ENCODE data around the gene ACKR3.

ACKR3 gene

DNA sequence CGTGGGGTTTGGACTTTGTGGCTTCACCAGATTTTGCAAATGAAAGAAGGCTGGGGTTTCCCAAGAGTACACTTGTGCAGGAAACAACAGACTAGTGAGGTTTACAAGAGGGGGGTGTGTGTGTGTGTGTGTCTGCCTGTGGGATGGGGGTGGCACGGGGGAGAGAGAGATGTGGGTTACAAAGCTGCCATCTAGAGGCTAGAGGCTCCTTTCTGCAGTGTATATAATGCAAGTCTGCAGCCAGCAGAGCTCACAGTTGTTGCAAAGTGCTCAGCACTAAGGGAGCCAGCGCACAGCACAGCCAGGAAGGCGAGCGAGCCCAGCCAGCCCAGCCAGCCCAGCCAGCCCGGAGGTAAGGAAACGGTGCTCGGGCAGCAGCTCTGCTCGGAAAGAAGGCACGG is at the start of gene ACKR3:
ACKR3 (plus strand) TSS at position 253 of the 401 bp plus-strand sequence. CDS start 10,641 bp downstream, outside the sequence.
- peak; percentile 52 for DNase-seq

DNA sequence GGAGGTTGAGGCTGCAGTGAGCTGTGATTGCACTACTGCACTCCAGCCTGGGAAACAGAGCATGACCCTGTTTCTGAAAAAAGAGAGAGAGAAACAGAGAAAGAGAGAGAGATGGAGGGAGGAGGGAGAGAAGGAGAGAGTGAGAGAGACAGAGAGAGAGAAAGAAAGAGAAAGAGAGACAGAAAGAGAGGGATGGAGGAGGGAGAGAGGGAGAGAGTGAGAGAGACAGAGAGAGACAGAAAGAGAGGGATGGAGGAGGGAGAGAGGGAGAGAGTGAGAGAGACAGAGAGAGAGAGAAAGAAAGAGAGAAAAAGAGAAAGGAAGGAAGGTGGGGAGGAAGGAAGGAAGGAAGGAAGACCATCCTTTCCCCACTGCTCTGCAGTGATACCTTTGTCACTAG is 48.1 kb upstream of the ACKR3 start:
- DNase-seq: no peak

DNA sequence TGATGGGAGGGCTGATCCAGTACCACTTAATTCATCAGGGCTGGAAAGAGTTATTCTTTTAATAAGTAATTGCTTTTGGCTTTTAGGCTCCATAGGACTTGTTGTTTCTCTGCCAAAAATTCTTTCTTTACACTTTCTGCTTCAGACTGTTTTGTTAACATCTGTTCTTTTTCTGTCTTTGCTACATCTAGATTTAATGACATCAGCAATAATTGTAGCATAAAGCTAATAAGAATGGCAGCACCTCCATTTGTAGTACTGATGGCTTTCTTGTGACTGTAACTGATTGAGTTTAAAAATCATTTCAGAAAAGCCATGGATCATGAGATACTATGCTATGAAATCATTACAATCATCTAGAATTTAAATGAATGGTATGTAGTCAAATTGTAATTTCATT is 46.4 kb upstream of the ACKR3 start:
- no peak for DNase-seq

DNA sequence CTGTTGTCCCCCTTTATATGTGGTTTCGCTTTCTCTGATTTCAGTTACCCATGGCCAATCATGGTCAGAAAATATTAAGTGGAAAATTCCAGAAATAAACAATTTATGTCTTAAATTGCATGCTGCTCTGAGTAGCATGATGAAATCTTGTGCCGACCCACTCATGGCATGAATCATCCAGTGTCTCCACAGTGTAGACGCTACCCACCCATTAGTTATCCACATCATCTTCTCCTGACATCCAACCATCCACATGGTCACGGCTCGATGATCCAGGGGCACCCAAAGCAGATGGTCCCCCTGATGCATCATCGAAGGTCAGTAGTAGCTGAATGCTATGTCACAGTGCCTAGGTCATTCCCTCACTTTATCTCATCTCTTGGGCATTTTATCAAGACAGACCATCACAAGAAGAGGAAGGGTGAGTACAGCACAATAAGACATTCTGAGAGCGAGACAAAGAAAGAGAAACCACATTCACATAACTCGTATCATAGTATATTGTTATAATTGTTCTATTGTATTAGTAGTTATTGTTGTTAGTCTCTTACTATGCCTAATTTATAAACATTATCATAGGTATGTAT is 44.1 kb upstream of the ACKR3 start:
- DNase-seq: peak; percentile 29

- DNase-seq: no peak
These were observed 43.0 kb upstream of the ACKR3 start for GRCh38 chr2:236526455-236527158.

- DNase-seq: no peak
These were observed 42.4 kb upstream of the ACKR3 start for GRCh38 chr2:236527159-236527630.

DNA sequence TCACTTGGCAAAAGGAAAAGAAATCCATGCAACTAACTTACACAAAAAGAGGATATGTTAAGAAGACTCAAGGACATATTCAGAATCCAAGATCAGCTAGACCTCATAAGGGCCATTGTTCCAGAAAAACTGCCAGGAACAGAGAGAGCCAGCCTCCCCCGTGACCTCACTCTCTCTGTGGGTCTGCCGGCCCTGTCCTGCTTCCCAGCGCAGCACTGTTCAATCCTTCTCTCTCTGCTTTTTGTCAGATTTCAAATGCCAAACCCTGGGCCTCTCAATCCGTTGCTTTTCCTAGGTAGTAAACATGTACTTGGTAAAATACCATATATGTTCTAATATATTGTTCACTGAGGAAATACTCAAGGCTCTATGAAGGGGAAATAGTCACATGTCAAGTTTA is 40.0 kb upstream of the ACKR3 start:
- no peak for DNase-seq

DNA sequence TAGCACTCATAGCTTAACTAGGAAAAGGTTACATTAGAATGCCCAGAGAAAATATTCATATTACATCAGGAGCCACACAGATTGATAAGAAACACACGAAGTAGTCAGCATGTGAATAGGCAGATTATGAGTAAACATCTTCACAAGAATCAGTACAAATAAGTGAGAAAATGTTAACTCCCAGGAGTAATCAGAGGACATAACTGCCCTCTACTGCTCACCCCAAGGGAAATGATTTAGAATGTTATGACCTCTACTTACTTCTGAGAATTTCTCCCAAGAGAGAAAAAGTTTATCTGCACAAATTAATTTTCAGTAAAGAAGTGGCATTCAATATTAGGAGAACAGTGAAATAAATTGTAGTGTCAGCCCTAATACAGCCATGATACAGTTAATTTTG is 39.1 kb upstream of the ACKR3 start:
- DNase-seq: no peak

GRCh38 chr2:236531195-236531594 is 38.4 kb upstream of the ACKR3 start:
- no peak for DNase-seq

GRCh38 chr2:236531996-236532395 is 37.6 kb upstream of the ACKR3 start:
- no peak for DNase-seq

GRCh38 chr2:236533343-236533742 is 36.3 kb upstream of the ACKR3 start:
- DNase-seq: no peak

- DNase-seq: no peak
These were observed 34.6 kb upstream of the ACKR3 start for GRCh38 chr2:236535024-236535423.

DNA sequence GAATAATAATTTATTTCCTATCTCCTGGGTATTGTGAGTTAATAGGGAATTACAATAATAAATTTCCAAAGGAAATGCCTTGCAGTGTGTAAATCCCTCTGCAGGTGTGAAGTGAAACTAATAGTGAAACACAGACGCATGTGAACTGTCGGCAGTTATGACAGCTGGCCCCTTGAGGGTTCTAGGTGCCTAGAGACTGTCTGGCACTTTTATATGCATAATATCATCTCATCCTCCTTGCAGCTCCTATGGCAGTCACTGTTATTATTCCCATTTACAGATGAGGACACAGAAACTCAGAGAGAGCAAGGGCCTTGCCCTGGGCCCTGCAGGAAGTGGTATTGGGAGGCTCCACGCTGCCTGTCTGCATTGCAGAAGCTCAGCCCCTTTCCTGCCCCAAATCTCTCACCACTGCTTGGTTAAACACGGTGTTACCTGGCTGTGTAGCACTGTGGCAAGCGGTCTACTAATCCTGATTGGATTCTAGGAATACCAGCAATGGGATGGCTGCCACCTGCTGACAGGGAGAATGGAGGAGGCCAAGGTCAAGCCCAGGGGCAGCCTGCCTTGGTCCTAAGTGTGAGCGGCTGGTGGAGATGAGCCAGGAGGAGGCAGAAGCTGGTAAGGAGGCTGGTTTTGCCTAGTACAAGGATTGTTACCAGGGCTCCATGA is 32.8 kb upstream of the ACKR3 start:
- DNase-seq: no peak

- peak; percentile 30 for DNase-seq
These were observed 31.4 kb upstream of the ACKR3 start for GRCh38 chr2:236538242-236538641.

GRCh38 chr2:236541008-236541562 is 28.5 kb upstream of the ACKR3 start:
- no peak for DNase-seq

GRCh38 chr2:236544362-236544761 is 25.3 kb upstream of the ACKR3 start:
- DNase-seq: no peak

GRCh38 chr2:236545248-236545658 is 24.4 kb upstream of the ACKR3 start:
- DNase-seq: peak; percentile 51

DNA sequence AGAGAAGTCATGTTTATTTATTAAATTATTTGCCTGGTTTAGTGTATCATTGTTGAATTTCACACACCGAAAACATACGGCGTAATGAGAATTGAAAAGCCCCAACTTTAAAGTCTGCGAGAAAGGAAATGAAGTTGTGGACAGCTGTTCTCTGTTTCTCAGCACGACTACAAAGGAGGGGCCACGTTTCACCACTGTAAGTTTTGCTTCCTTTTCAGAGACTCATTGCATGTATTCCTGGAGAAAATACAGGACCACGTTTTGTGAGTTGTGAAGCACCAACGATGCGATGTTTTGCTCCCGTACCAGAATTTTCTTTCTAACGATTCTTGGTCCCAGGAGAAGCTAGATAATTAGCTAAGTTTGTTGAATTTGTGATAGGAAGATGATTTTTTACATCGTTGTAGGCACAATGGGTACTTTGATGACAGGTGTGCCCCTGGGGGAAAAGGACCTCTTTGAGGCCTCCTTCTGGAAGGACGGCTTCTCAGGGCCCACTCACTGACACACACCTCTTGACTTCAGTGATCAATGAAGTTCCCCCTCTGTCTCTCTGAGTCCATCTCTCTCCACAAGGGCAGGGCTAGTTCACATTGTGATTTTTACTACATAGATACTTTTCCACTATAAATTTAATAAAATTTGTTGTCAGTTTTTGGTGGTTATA is 23.7 kb upstream of the ACKR3 start:
- peak; percentile 54 for DNase-seq

DNA sequence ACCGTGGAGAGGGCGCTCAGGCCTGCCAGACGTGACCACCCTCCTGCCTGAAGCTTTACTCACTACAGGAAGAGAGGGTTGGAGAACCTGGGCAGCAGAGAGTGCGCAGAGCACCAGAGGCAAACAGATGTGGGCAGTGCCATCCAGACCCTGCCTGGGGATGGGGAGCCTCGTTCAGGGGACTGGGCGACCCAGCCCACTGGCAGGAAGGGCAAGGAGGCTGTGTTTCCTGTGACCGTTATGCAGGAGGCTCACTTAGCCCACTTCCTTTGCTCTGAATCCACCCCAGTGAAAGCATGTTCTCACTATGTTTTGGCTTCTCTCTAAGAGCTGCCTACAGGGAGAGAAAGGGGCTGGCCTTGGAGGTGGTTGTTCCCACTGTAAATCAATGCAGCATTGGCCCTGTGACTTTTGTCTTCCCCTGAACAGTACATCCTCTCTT is 23.0 kb upstream of the ACKR3 start:
- DNase-seq: no peak

- no peak for DNase-seq
These were observed 21.9 kb upstream of the ACKR3 start for GRCh38 chr2:236547725-236548124.

GRCh38 chr2:236548179-236548921 is 21.3 kb upstream of the ACKR3 start:
- DNase-seq: no peak

GRCh38 chr2:236549165-236549564 is 20.5 kb upstream of the ACKR3 start:
- no peak for DNase-seq
